Measurements from ENCODE around the gene NDUFS7.

GRCh38 chr19:1423436-1424191 lies 39.9 kb downstream of the NDUFS7 start:
- TF ChIP-seq POLR2A (IDR thresholded peaks at IDR 0.05) (no peak), CTCF (IDR thresholded peaks at IDR 0.05) (no peak), EP300 (IDR thresholded peaks at IDR 0.05) (no peak), POLR2AphosphoS5 (IDR thresholded peaks at IDR 0.05) (no peak)
